AG04449 (cell line): ENCODE data around the gene SPACA1.

Experiments
- CTCF ChIA-PET: fragments of 350-600 bp; formaldehyde crosslinking; extraction: SDS; loops from one replicate; lab custom pipeline; 2021; ENCODE audit warnings: antibody characterized with exemption; lab: Yijun Ruan, JAX
- POLR2A ChIA-PET: fragments of 400-600, 350-600 bp; formaldehyde crosslinking; extraction: SDS; loops from one replicate; lab custom pipeline; 2020; ENCODE audit warnings: antibody characterized with exemption, inconsistent platforms; lab: Yijun Ruan, JAX
- DNase-seq: peaks from one replicate; pipeline ENCODE4 v3.0.0-alpha.2; 2010; ENCODE audit warnings: low read depth, low spot score
- H3K4me3 ChIP-seq: 2 replicates; pipeline ENCODE4 v1.5.1; 2011; ENCODE audit warnings: low read depth, mild to moderate bottlenecking, control low read depth, low read length
- CTCF ChIP-seq: IDR thresholded peaks from one replicate; pipeline ENCODE4 v1.5.1; 2011; ENCODE audit warnings: mild to moderate bottlenecking, moderate library complexity, low read length, control low read depth, inconsistent platforms; ENCODE audit not compliant: insufficient read depth; ENCODE audit errors: missing control alignments

SPACA1 gene

GRCh38 chr6:88013015-88013414 is 34.6 kb upstream of the SPACA1 start:
- ChIA-PET POLR2A (no interaction called here), CTCF (no interaction called here)
- DNase-seq: no peak
- H3K4me3 ChIP-seq: no peak overlapping the region
- no peak for TF ChIP-seq CTCF

GRCh38 chr6:88013554-88013953 is 34.1 kb upstream of the SPACA1 start:
- no peak for TF ChIP-seq CTCF
- DNase-seq: no peak
- CTCF ChIA-PET: no interaction called here
- H3K4me3 ChIP-seq: no peak overlapping the region
- POLR2A ChIA-PET: no interaction called here

GRCh38 chr6:88020439-88020838 is 27.2 kb upstream of the SPACA1 start:
- no peak for DNase-seq
- no peak overlapping the region for H3K4me3 ChIP-seq
- POLR2A ChIA-PET: no interaction called here
- CTCF ChIA-PET: no interaction called here
- no peak for TF ChIP-seq CTCF

GRCh38 chr6:88024696-88025095 is 22.9 kb upstream of the SPACA1 start:
- DNase-seq: no peak
- POLR2A ChIA-PET: no interaction called here
- TF ChIP-seq CTCF: no peak
- H3K4me3 ChIP-seq: no peak overlapping the region
- CTCF ChIA-PET: no interaction called here

- no peak overlapping the region for H3K4me3 ChIP-seq
- POLR2A ChIA-PET: no interaction called here
- CTCF ChIA-PET: no interaction called here
- TF ChIP-seq CTCF: no peak
- no peak for DNase-seq
Measured at GRCh38 chr6:88031550-88031949, 16.1 kb upstream of the SPACA1 start.

- ChIA-PET POLR2A (no interaction called here), CTCF (no interaction called here)
- no peak overlapping the region for H3K4me3 ChIP-seq
- TF ChIP-seq CTCF: no peak
- DNase-seq: no peak
Measured at GRCh38 chr6:88044530-88044929, 3.1 kb upstream of the SPACA1 start.
